ENCODE data around the gene ABCB9.

- no peak for TF ChIP-seq CTCF (IDR thresholded peaks at IDR 0.05; ENCODE audit: poor library complexity, severe bottlenecking)
- TF ChIP-seq EZH2 (IDR thresholded peaks at IDR 0.05; ENCODE audit: borderline replicate concordance, insufficient read depth, low read length, poor library complexity, severe bottlenecking) = no peak
- TF ChIP-seq EP300 (conservative IDR thresholded peaks at IDR 0.05; ENCODE audit: poor library complexity, severe bottlenecking) = no peak
- TF ChIP-seq POLR2AphosphoS5 (IDR thresholded peaks at IDR 0.05) = no peak
Observed at GRCh38 chr12:122986258-122986871, 20.1 kb upstream of the ABCB9 start.
